Gastroesophageal sphincter (tissue), 3 donors: Measurements from ENCODE around the gene AP3M1.

Experiments
- EP300 ChIP-seq: sonication (generic); formaldehyde crosslinking; IDR thresholded peaks from one replicate; pipeline ENCODE4 v1.6.1; 2017; ENCODE audit warnings: antibody characterized with exemption, mild to moderate bottlenecking
- POLR2A ChIP-seq, 2 donors: fragments of 450-650 bp; IDR thresholded peaks; one replicate each; pipeline ENCODE4 v1.6.1; 2017; ENCODE audit warnings: antibody characterized with exemption in 2 of 2, mild to moderate bottlenecking in 2 of 2, moderate library complexity in 1 of 2
- TF ChIP-seq, protein P1 (sequence below), 4 experiments: fragments of 200-600 bp in 2 of 4; fragments of 450-650 bp in 2 of 4; sonication (generic) in 1 of 4; IDR thresholded peaks; one replicate each; pipeline ENCODE4 v1.5.1; 2017 to 2019; ENCODE audit warnings: antibody characterized with exemption in 4 of 4, mild to moderate bottlenecking in 2 of 4, moderate library complexity in 2 of 4

DNA sequence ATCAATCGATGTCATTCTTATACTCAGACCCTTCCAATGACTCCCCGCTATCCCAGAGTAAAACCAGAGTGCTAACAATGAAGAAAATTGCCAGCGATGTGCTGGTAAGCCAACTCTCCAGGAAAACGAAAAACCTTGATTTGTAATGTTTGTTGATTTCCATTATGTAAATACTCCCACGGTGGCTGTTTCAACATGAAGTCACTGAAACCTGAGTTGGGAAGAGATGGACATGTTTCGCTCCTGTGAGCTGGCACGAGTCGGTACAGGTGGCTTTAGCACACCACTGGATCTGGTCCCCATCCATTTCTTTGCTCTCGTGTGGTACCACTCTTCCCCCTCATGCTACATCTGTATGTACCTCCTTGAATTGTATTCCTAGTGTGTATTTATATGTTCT, 52.9 kb downstream of the AP3M1 start:
- TF ChIP-seq, protein P1, sequence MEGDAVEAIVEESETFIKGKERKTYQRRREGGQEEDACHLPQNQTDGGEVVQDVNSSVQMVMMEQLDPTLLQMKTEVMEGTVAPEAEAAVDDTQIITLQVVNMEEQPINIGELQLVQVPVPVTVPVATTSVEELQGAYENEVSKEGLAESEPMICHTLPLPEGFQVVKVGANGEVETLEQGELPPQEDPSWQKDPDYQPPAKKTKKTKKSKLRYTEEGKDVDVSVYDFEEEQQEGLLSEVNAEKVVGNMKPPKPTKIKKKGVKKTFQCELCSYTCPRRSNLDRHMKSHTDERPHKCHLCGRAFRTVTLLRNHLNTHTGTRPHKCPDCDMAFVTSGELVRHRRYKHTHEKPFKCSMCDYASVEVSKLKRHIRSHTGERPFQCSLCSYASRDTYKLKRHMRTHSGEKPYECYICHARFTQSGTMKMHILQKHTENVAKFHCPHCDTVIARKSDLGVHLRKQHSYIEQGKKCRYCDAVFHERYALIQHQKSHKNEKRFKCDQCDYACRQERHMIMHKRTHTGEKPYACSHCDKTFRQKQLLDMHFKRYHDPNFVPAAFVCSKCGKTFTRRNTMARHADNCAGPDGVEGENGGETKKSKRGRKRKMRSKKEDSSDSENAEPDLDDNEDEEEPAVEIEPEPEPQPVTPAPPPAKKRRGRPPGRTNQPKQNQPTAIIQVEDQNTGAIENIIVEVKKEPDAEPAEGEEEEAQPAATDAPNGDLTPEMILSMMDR (IDR thresholded peaks at IDR 0.05) = no peak
- TF ChIP-seq EP300 (no peak), POLR2A (IDR thresholded peaks at IDR 0.05) (no peak)
